ENCODE results near the gene ANKS1B.

ANKS1B gene

DNA sequence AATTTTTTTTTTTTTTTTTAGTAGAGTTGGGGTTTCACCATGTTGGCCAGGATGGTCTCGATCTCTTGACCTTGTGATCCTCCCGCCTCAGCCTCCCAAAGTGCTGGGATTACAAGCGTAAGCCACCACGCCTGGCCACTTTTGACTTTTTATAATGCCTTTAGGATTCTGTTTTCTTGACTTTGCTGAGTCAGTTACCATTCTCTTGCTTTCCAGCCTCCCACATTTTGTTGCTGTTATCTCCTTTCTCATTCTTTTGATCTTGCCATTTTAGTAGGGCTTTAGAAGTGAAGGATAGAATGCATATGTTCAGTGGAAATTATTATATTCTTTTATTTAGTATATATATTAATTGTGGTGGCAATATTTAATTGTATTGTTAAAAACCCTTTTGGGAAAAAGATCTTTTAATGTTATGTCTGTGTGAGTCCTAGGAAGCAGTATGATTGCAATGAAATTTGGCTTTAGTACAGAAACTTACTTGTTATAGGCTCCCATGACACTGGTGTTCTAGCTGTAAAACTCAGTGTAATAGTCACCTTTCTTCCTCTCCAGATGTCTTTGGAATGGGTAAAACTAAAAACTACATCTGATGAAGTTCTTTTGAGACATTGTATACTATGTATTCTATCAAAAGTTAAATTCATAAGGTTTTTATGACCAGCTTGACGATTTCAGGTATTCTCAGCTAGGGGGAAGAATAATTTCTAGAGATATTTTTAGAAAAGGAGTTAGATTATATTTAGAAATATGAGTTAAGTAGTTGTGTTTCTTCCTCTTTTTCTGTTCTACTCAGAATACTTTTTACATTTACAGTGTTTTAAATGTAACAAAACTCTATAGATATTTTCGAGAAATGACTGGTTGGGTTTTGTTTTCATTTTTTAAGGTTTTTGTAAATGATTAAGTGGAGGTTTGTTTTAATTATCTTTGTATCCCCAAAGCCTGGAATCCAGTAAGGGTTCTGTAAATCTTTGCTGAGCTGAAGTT lies 1264.9 kb downstream of the ANKS1B start:
- POLR2A ChIA-PET, result no interaction called here
- peak; percentile 30 for DNase-seq (ENCODE audit: extremely low spot score)
- TF ChIP-seq, protein P1, sequence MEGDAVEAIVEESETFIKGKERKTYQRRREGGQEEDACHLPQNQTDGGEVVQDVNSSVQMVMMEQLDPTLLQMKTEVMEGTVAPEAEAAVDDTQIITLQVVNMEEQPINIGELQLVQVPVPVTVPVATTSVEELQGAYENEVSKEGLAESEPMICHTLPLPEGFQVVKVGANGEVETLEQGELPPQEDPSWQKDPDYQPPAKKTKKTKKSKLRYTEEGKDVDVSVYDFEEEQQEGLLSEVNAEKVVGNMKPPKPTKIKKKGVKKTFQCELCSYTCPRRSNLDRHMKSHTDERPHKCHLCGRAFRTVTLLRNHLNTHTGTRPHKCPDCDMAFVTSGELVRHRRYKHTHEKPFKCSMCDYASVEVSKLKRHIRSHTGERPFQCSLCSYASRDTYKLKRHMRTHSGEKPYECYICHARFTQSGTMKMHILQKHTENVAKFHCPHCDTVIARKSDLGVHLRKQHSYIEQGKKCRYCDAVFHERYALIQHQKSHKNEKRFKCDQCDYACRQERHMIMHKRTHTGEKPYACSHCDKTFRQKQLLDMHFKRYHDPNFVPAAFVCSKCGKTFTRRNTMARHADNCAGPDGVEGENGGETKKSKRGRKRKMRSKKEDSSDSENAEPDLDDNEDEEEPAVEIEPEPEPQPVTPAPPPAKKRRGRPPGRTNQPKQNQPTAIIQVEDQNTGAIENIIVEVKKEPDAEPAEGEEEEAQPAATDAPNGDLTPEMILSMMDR (IDR thresholded peaks at IDR 0.05; ENCODE audit: control extremely low read depth, extremely low read depth, low read depth, missing control alignments), result no peak
- CTCF ChIA-PET, result interaction anchor here (1.8 to 3.2 kb wide), 2 partner anchors 8 to 279 kb away, joined by 5 to 15 read pairs; no protein-coding TSS in a partner anchor

DNA sequence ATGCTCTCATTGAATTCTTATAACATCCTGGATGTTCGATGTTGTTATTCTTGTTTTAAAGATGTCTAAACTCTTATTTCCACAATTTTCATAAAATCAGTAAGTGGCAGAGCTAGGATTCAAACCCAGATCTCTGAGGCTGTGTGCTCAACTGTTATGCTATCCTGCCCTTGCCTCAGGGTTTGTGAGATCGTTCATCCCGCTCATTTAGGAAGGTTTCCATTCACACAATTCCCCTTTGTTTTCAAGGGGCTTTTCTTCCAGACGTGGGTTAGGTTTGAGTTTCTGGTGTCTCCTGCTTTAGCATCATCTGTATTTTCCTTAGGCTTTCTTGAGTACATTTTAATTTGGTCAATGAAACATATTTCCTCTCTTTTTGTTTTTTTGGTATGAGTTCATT lies 1270.3 kb downstream of the ANKS1B start:
- ChIA-PET POLR2A (no interaction called here), CTCF (interaction anchor here (1.0 kb wide), 1 partner anchor 13 kb away, joined by 3 read pairs; no protein-coding TSS in a partner anchor)
- DNase-seq (ENCODE audit: extremely low spot score), result no peak
- TF ChIP-seq, protein P1 (IDR thresholded peaks at IDR 0.05; ENCODE audit: control extremely low read depth, extremely low read depth, low read depth, missing control alignments), result no peak

DNA sequence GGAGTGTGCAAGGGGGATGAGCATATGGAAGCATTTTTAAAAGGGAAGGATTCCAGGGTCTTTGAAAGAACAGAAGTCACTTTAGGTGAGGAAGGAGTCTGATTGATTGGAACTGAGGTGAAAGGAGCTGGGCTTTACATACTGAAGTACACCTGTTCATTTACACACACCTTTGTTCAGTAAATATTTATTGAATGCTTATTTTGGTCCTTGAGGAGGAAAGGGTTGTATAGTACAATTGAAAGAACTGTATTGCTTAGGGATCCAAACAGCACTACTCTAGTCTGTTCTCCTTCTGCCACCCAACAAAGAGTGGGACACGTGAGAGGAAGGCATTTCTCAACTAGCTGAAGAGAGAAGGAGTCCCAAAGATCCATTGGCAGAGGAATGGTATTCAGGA lies 1275.7 kb downstream of the ANKS1B start:
- POLR2A ChIA-PET, result no interaction called here
- no peak for DNase-seq (ENCODE audit: extremely low spot score)
- CTCF ChIA-PET, result interaction anchor here (1.4 kb wide), 1 partner anchor 290 kb away, joined by 3 read pairs; no protein-coding TSS in a partner anchor
- TF ChIP-seq, protein P1 (IDR thresholded peaks at IDR 0.05; ENCODE audit: control extremely low read depth, extremely low read depth, low read depth, missing control alignments), result no peak

DNA sequence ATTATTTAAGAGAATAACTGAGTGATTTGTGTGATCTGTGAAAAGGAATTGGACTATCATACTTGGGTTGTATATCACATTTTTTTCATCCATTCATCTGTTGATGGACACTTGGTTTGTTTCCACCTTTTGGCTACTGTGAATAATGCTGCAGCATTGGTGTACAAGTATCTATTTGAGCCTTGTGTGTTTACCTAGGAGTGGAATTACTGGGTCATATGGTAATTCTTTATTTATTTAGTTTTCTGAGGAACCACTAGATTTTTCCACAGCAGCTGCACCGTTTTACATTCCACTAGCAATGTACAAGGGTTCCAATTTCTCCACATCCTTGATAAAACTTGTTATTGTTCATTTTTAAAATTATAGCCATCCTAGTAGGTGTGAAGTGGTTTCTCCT lies 1283.6 kb downstream of the ANKS1B start:
- POLR2A ChIA-PET, result no interaction called here
- CTCF ChIA-PET, result no interaction called here
- TF ChIP-seq, protein P1 (IDR thresholded peaks at IDR 0.05; ENCODE audit: control extremely low read depth, extremely low read depth, low read depth, missing control alignments), result no peak
- no peak for DNase-seq (ENCODE audit: extremely low spot score)

DNA sequence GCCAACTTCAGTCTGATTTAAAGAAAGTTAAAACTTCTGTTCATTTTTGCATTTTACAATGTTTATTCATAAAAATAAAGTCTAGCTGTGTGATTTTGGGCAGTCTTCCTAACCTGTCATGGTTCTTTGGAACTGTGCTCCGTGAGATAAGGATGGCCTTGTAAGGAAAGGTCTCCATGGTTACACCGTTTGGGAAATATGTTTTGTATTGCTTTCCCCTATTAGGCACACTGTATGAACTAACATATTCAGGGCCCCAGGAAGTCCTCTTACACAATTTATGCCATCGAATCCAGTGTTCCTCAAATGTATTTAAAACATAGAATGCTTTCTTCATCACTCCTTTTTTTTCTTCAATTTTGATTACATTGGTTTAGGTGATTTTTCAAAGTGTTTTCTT lies 1285.2 kb downstream of the ANKS1B start:
- POLR2A ChIA-PET, result no interaction called here
- CTCF ChIA-PET, result interaction anchor here (0.7 to 1.9 kb wide), 4 partner anchors 8 to 299 kb away, joined by 3 to 6 read pairs (median 4); no protein-coding TSS in a partner anchor

More for the DNA sequence above, 1285.2 kb downstream of the ANKS1B start:
- TF ChIP-seq, protein P1 (IDR thresholded peaks at IDR 0.05; ENCODE audit: control extremely low read depth, extremely low read depth, low read depth, missing control alignments), result no peak
- no peak for DNase-seq (ENCODE audit: extremely low spot score)

Measured in GM10248 (cell line).